Measurements from ENCODE around the gene PAN3.
"Not testable (repeated sequence)": the region's sequence is repeated elsewhere in the genome, so short reads cannot be mapped to it uniquely, and the experiment has no call there.

PAN3 gene

DNA sequence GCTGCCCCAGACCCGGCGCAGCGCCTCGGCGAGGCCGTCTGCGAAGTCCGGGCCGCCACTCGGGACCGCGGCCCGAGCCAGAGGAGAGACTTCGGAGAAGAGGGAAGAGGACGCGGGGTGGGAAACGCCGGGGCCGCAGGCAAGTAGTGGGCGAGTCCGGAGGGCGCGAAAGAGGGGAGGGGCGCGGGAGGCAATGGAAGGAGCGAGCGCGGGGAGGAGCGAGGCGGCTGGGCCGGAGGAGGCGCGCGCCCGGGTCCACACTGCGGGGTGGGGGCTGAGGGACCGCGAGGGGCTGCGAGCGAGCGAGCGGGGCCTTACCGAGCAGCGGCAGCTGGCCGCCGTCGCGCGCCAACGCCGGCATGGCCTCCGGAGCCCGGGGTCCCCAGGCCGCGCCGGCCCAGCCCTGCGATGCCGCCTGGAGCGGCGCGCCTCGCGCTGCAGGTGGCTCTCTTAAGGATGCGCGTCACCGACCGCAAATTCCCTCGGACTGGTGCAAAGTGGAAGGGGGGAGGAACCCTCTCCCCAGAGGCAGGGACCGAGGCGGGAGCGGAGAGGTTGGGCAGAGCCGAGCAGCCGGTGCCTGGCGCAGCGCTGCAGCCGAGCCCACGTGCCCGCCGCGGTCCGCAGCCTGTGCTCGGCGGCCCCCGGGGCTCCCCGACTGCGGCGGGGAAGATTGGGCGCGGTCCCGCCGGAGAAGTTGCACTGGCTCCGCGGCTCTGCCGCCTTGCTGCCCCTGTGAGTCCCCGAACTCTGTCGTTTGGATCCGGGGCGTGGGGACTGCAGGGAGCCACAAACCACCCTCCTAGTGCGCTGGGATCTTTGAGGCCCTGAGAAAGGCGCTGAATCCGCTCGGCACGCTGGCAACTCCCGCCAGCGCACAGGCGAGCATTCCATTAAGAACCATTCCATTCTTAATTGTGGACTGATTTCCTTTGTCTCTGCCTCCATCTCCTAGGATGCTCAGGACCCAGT, 37.9 kb upstream of the PAN3 start, which contains the start of gene FLT3:
Gene FLT3 (minus strand): TSS at position 427 of the 972 bp plus-strand sequence. CDS start 66 bp downstream, at position 361.
- TF ChIP-seq, protein P1, sequence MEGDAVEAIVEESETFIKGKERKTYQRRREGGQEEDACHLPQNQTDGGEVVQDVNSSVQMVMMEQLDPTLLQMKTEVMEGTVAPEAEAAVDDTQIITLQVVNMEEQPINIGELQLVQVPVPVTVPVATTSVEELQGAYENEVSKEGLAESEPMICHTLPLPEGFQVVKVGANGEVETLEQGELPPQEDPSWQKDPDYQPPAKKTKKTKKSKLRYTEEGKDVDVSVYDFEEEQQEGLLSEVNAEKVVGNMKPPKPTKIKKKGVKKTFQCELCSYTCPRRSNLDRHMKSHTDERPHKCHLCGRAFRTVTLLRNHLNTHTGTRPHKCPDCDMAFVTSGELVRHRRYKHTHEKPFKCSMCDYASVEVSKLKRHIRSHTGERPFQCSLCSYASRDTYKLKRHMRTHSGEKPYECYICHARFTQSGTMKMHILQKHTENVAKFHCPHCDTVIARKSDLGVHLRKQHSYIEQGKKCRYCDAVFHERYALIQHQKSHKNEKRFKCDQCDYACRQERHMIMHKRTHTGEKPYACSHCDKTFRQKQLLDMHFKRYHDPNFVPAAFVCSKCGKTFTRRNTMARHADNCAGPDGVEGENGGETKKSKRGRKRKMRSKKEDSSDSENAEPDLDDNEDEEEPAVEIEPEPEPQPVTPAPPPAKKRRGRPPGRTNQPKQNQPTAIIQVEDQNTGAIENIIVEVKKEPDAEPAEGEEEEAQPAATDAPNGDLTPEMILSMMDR (conservative IDR thresholded peaks at IDR 0.05): no peak
- no peak within 1 kb of the TSS for H3K27ac ChIP-seq

DNA sequence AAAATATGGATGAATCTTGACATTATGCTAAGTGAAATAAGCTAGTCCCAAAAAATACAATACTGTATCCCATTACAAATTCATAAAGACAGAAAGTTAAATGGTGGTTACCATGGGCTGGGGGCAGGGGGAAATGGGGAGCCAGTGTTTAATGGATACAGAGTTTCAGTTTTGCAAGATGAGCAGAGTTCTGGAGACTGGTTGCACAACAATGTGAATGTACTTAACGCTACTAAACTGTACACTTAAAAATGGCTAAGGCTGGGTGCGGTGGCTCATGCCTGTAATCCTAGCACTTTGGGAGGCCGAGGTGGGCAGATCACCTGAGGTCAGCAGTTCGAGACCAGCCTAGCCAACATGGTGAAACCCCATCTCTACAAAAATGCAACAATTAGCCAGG, 36.5 kb upstream of the PAN3 start:
- not testable (repeated sequence) for H3K27ac ChIP-seq

DNA sequence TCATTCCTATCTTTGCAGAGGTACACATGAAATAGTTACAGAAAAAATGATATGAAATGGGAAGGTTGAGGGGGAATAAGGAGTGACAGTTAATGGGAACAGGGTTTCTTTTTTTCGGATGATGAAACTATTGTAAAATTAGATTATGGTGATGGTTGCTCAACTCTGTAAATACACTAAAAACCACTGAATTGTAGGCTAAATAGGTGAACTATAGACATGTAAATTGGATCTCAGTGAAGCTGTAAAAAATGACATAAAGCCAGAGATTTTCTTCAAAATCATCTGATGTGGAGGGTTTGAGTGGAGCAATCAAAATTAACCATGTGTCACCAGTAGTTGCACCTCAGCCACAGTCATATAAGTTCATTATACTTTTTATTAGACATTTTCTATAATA, 31.4 kb upstream of the PAN3 start:
- TF ChIP-seq, protein P1 (conservative IDR thresholded peaks at IDR 0.05): no peak
- no peak overlapping the region for H3K27ac ChIP-seq

DNA sequence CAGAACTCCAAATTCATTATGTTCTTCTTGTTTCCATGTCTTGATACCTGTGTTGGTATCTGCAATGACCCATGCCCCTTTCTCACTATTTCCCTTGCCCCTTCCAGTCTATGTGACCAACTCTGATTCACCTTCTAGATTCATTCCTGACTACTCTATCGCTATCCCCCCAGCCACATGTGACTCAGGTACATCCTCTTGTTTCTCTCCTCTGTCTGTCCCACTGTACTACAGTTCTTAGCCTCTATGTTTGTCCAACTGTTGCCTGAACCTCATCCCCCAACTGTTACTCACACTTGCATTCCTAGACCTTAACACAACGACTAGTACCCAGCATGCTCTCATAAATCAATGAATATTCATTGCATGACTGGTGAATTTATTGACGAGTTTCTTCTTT, 27.9 kb upstream of the PAN3 start:
- H3K27ac ChIP-seq: no peak overlapping the region
- TF ChIP-seq, protein P1 (conservative IDR thresholded peaks at IDR 0.05): no peak

DNA sequence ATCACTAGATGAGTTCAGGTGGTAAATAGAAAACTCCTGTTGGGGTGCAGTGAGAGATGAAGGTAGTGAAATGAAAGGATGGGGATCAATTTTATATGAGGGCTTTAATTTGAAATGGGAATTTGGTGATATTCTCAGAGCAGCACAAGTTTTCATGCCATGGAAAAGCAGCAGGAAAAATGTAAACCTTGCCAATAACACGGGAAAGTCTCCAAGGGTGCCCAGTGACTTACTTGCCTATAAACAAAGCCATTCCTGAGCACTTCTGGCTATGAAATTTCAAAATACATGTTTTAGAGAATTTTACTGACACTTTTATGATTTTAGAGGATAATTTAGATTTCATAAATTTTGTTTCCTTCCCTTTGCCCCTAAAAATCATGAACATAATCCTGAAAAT, 21.6 kb upstream of the PAN3 start:
- TF ChIP-seq, protein P1 (conservative IDR thresholded peaks at IDR 0.05): no peak
- no peak overlapping the region for H3K27ac ChIP-seq

DNA sequence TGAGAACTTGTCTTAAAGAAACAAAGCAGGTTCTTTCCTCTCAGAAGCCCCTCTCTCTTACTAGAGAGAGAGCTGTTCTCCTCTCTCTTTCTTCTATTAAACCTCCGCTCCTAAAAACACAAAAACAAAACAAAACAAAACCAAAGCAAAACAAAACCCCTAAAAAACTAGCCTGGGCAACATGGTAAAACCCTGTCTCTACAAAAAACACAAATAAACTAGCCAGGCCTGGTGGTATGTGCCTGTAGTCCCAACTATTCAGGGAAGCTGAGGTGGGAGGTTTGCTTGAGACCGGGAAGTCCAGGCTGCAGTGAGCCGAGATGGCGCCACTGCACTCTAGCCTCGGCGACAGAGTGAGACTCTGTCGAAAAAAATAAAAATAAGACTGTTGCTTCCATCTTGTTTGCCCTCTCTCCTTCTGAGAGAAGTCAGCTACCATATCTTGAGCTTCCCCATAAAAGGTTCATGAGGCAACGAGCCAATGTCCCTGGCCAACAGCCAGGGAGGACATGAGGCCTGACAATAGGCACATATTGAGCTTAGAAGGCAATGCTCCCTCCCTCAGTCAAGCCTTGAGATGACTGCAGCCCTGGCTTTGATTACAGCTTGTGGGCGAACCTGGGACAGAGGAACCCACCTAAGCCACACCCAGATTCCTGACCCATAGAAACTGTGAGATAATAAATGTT, 20.5 kb upstream of the PAN3 start:
- TF ChIP-seq, protein P1 (conservative IDR thresholded peaks at IDR 0.05): no peak

DNA sequence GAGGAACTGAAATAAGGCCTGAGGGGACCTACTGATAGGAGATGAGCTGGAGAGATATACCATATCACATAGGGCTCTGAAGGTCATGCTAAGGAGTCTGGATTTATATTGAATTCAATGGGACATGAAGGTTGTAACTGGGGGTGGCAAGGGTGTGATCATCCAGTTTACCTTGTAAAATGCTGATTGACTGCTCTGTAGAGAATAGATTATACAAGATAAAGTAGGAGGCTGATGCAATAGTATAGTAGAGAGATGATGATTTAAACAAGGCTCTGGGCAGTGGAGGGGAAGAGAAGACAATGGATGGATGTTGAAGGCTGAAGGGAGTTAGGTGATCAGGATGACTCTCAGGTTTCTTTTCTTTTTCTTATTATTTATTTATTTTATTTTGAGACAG, 18.0 kb upstream of the PAN3 start:
- TF ChIP-seq, protein P1 (conservative IDR thresholded peaks at IDR 0.05): no peak
- H3K27ac ChIP-seq: no peak overlapping the region

More for the DNA sequence above, 20.5 kb upstream of the PAN3 start:
- H3K27ac ChIP-seq: peak overlapping the region; percentile 52

Data from VCaP (cell line).